Measurements from ENCODE around the gene RTP5. TPM values are rescaled to one million over a fixed set of nuclear protein-coding genes. Genes with fewer than 3 reads are reported as not detected.
A peak's percentile ranks its signal among the peaks of the same experiment; 100 is the strongest.

RTP5 gene
- polyA plus RNA-seq, 1 of the 3 experiments (the other 2 are of a cell fraction), result not detected

GRCh38 chr2:241880311-241881073, 11.0 kb downstream of the RTP5 start:
- peaks cover 0 to 3% of the 10 kb centered on the region in 2 experiments for H3K36me3 ChIP-seq (replicated peaks in 1 of 2; ENCODE audit: control insufficient read depth in 1 of 2, insufficient read depth in 2 of 2, low read length in 1 of 2)
- no peaks in the 10 kb centered on the region for H3K9me3 ChIP-seq
- DNase-seq, result no peak
- H3K79me2 ChIP-seq (ENCODE audit: insufficient read depth), result no peaks in the 10 kb centered on the region
- H3K9me2 ChIP-seq, result no peaks in the 10 kb centered on the region
- no peak overlapping the region for H3K9ac ChIP-seq
- no peaks in the 10 kb centered on the region for H4K20me1 ChIP-seq (ENCODE audit: insufficient read depth)
- POLR2A ChIA-PET, result interaction anchor here (1.0 to 1.2 kb wide), 3 partner anchors 162 to 179 kb away, joined by 3 to 4 read pairs (median 3); partner anchors contain the start of gene ING5
- peaks cover 16 to 33% of the 10 kb centered on the region in 2 experiments for H3K4me1 ChIP-seq (ENCODE audit: control insufficient read depth in 1 of 2, insufficient read depth in 2 of 2, low read depth in 1 of 2, low read length in 1 of 2)
- peak overlapping the region in 1 of 2 experiments; percentile 95; a peak in 2 of 4 replicates for H3K27ac ChIP-seq (ENCODE audit: low read depth in 2 of 2, low read length in 1 of 2)
- TF ChIP-seq TAF1 (IDR thresholded peaks at IDR 0.05; ENCODE audit: borderline replicate concordance, low read depth, low read length) (no peak), MXI1 (IDR thresholded peaks at IDR 0.05; ENCODE audit: low read depth, low read length) (no peak), PBX3 (IDR thresholded peaks at IDR 0.05) (no peak), RCOR1 (IDR thresholded peaks at IDR 0.05; ENCODE audit: low read length) (no peak), CTCF (IDR thresholded peaks at IDR 0.05) (no peak), FOXM1 (IDR thresholded peaks at IDR 0.05; ENCODE audit: low read depth) (no peak), MAX (IDR thresholded peaks at IDR 0.05; ENCODE audit: low read depth) (no peak), EZH2phosphoT487 (IDR thresholded peaks at IDR 0.05; ENCODE audit: borderline replicate concordance, low read depth) (no peak)
- no peaks in the 10 kb centered on the region for H3K27me3 ChIP-seq (ENCODE audit: insufficient read depth)
- 86% methylated on average over 12 of the region's 16 CpGs for WGBS (ENCODE audit: low lambda C conversion rate)
- peak overlapping the region; percentile 91 for H2AFZ ChIP-seq (ENCODE audit: low read depth)
- peaks cover 19% of the 10 kb centered on the region for H3F3A ChIP-seq (replicated peaks; ENCODE audit: insufficient read depth)
- peak overlapping the region; percentile 59 to 61; a peak in 3 of 4 replicates for H3K4me3 ChIP-seq (ENCODE audit: low read depth in 2 of 2, low read length in 1 of 2)
- peak overlapping the region; percentile 88 for H3K4me2 ChIP-seq
- CTCF ChIA-PET, result interaction anchor here (0.7 to 4.2 kb wide), 5 partner anchors 149 to 215 kb away, joined by 3 to 58 read pairs (median 3); partner anchors contain the start of gene ING5

GRCh38 chr2:241882091-241882625, 12.6 kb downstream of the RTP5 start:
- Histone ChIP-seq H3K79me2 (ENCODE audit: insufficient read depth) (no peaks in the 10 kb centered on the region), H3K9ac (no peak overlapping the region), H2AFZ (ENCODE audit: low read depth) (peak overlapping the region; percentile 69; the same call in 1 of the 2 replicates), H3K27me3 (ENCODE audit: insufficient read depth) (no peaks in the 10 kb centered on the region), H4K20me1 (ENCODE audit: insufficient read depth) (no peaks in the 10 kb centered on the region), H3K9me2 (no peaks in the 10 kb centered on the region), H3K4me2 (peak overlapping the region; percentile 77), H3K4me1 (ENCODE audit: control insufficient read depth in 1 of 2, insufficient read depth in 2 of 2, low read depth in 1 of 2, low read length in 1 of 2) (peaks cover 16 to 42% of the 10 kb centered on the region in 2 experiments), H3K9me3 (no peaks in the 10 kb centered on the region), H3K4me3 (ENCODE audit: low read depth in 2 of 2, low read length in 1 of 2) (peak overlapping the region; percentile 41 to 49), H3F3A (replicated peaks; ENCODE audit: insufficient read depth) (peaks cover 19% of the 10 kb centered on the region), H3K27ac (ENCODE audit: low read depth in 2 of 2, low read length in 1 of 2) (peak overlapping the region; percentile 45 to 94; a peak in 3 of 4 replicates), H3K36me3 (replicated peaks in 1 of 2; ENCODE audit: control insufficient read depth in 1 of 2, insufficient read depth in 2 of 2, low read length in 1 of 2) (peaks cover 0 to 3% of the 10 kb centered on the region in 2 experiments)
- ChIA-PET POLR2A (interaction anchor here (1.2 kb wide), 1 partner anchor 179 kb away, joined by 4 read pairs; no protein-coding TSS in a partner anchor), CTCF (interaction anchor here (1.5 kb wide), 1 partner anchor 69 kb away, joined by 7 read pairs; no protein-coding TSS in a partner anchor)
- peak; percentile 74 for DNase-seq
- 19% methylated on average over 12 of the region's 23 CpGs for WGBS (ENCODE audit: low lambda C conversion rate)
- TF ChIP-seq MXI1 (IDR thresholded peaks at IDR 0.05; ENCODE audit: low read depth, low read length) (peak; percentile 89), USF1 (IDR thresholded peaks at IDR 0.05; ENCODE audit: borderline replicate concordance, low read depth) (peak; percentile 56; the same call in 1 of the 2 replicates), EP300 (IDR thresholded peaks at IDR 0.05; ENCODE audit: borderline replicate concordance in 1 of 2, low read depth in 1 of 2, low read length in 1 of 2) (0 out of 4 replicates have a peak, but pooled peaks of 1 of the 2 experiments have one; percentile 9), MAX (IDR thresholded peaks at IDR 0.05; ENCODE audit: low read depth) (peak; percentile 55), CTCF (IDR thresholded peaks at IDR 0.05) (0 out of 2 replicates have a peak, but pooled peaks have one; percentile 13), RXRA (IDR thresholded peaks at IDR 0.05; ENCODE audit: borderline replicate concordance, low read depth) (no peak)
